ENCODE data around the gene PRAF2.

Gene PRAF2

DNA sequence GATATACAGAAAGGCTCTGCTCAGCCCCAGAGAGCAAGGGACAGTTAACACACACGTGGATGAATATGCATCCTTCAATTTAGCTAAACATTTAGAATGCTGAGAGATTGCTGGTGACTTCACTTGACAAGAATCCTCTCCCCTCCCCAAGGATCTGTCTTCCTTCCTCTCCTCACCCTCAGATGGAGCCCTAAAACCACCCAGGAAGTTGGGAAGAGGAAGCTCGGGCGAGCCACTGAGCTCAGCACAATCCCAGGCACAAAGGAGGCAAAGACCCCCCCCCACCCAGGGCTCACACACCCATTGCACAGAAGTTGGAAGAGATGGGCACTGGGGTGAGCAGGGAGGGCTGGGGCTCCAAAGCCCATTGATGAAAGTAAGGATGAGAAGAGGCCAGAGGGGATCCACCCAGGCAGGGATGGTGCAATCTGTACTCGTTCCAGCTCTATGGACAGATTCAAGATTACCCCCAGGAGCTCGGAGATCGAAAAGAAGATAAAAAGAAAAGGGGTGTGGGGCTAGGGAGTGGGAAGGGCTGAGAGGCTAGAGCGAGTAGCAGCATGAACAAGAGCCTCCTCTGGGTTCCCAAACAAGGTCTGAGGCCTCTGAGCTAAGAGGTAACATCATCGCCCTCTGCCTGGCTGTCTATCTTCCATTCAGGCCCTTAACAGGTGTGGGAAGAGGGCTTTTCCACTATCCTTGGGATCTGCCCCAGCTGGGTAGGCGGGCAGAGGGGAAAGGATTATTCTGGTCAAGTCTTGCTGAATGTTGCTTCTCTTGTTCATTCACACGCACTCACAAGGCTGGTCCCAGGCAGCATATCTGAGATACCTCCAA lies 31.8 kb downstream of the PRAF2 start:
- no peak for DNase-seq

DNA sequence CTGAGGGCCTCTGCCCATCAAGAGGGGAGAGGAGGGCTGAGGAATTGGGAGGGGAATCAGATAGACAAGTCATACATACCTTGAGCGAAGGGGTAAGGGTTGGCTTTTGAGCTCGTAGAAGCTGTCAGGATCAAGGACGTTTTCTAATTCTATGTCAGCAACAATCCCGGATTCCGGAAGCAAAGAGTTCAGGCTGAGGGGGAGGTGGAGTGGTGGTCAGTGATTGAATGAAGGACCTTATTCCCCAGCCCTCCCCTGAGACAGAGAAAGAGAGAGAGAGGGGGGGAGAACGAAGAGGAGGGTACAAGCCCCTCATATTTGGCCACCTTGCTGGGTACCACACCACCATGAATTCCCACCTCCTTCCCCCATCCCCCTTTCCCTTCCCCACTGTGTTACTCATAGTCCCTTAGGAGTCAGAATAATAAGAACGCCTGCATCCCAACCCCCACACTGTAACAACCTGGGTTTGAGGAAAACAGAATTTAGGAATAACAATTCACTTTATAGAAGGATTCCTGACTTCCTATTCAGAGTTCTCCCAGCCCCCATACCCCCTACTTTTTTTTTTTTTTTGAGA lies 33.3 kb downstream of the PRAF2 start:
- DNase-seq, result no peak

DNA sequence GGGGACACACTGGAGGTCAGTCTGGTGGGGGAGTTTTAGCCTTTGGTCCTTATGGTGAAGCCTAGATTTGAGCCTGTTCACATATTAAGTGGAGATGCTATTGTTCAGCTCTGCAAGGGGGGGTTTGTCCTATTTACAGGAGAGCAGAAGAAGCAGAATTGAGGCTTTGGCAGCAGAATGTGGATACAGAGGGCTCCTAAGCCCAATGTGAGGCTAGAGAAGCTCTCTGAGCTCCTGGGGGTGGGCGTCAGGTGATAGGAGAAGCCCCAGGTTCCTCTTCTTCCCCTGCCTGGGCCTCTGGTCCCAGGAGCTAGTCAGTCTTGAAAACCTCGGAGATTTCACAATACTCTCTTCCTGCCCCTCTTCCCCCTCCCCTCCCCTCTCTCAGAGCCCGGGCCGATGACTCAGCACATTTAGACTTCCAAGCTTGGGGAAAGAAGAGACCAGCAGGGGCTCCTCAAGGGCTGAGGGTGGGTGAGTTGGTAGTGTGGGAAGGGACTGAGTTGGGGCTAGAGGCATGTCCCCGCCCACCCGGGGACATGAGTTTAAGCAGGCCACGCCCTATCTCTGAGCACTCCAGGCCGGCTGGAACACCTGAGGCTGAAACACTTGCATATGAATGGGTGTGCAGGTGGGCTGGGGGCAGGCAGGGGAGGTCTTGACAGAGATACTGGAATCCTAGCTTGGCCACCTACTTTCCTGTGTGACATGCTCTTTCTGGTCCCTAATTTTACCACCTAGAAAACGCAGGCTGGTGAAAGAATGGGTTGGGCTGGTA lies 34.0 kb downstream of the PRAF2 start:
- DNase-seq, result no peak

DNA sequence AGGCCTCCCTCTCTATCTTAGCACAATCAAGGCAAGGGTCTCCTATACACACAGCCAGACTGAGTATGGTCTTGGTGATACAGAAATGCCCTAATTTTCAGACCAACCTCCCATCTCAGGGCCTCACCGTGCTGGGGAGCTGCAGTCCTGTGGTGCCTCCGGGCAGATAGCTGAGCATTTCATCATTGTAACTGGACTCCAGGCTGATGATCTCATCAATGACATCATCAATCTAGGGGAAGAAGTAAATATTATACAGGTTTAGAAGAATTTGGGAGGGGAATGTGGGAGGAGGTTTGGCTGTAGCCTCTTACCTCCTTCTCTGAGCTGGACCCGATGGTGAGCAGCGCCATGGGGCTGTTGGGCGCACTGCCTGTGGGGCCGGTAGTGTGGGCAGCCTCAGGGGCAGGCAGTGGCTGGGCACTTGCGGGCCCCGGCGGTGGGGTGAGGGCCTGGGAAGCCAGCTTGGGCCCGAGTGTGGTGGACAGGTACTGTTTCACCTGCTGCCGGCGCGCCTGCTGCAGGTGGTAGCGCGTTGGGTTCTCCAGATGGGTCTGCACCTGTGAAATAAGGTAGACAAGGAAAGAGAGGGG lies 35.8 kb downstream of the PRAF2 start:
- no peak for DNase-seq

DNA sequence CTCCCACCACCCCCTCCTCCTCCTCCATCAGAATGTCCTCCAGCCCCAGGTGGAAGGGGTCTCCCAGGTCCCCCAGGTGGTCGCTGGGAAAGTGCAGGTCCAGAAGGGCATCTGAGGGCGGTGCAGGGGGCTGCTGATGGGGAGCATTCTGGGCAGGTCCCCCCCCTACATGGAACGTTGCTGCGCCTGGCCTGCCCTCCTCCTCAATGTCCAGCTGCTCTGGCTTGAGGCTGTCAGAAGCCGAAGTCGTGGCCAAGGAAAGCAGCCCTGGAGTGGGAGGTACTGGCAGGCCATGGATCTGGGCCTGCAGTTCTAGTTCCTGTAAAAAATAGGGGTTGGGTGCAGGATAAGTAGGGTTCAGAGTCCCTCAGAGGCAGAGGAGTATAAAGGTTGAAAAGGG lies 43.5 kb downstream of the PRAF2 start:
- no peak for DNase-seq

DNA sequence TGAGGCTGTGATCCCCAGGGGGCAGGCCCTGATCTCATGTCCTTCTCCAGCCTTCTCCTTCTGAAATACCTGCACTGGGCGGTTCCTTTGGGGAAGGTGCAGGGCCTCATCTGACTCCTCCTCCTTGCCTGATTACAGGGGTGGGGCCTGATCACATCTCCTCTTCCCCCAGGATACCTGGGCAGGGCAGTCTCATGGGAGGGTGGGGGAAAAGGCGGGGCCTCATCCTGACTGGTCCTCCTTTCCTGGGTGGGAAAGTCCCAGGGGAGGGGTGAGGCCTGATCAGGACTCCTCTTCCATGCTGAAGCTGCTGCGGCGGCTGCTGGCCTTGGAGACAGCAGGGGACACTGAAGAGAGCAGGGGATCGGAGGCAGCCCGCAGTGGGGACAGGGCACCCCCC lies 43.9 kb downstream of the PRAF2 start:
- no peak for DNase-seq
